ENCODE results near the gene CLIP4.
A peak's percentile ranks its signal among the peaks of the same experiment; 100 is the strongest.

CLIP4 gene

DNA sequence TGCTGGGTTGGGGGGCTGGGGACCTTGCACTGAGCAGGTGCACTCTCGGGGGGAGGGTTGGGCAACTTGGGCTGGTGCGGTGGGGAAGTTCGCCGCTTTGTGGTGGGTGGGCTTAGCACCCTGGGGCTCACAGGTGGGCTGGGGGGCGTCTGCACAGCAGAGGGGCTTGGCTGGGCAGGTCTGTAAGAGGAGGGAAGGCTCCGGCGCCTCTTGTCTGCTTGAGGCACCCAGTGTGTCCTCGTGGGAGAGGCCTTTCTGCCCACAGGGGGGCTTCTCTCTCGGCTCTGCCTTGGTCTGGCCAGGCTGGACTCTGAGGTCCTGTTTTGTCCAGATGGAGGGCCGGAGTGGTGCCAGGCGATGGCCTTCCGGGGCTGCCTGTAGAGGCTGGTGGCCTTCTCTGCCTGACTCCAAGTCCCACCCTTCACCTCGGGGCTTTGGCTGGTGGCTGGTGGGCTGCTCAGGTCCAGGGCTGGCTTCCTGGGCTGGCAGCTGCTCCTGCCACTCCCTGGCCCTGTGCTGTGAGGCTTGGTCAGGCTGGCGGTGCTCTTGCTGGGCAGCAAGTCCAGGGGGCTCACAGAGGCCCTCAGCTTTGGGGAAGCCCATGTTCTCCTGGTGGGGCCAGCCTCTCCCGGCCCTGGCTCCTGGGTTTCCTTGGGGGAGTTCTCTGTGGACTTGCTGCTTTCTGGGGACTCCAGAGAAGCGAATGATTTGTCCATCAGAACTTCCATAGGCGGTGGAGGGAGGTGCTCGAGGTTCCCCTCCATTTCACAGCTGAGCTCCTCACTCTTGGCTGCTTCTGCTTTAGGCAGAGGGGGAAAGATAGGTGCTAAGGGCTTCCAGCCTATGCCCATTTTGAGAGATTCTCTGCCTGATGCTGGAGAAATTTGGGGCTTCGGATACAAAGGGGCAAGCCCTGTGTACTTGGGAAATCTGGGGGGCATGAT is 43.9 kb upstream of the CLIP4 start:
- Mint-ChIP-seq H3K27ac (peak overlapping the region in 2 of 3 experiments; percentile 85 to 92), H3K36me3 (ENCODE audit: low read depth) (no peaks in the 10 kb centered on the region), H3K9me3 (no peaks in the 10 kb centered on the region), H3K4me3 (no peak overlapping the region), H3K27me3 (ENCODE audit: low read depth) (peaks cover 9% of the 10 kb centered on the region), H3K4me1 (peaks cover 54% of the 10 kb centered on the region)
- TF ChIP-seq, protein P1, sequence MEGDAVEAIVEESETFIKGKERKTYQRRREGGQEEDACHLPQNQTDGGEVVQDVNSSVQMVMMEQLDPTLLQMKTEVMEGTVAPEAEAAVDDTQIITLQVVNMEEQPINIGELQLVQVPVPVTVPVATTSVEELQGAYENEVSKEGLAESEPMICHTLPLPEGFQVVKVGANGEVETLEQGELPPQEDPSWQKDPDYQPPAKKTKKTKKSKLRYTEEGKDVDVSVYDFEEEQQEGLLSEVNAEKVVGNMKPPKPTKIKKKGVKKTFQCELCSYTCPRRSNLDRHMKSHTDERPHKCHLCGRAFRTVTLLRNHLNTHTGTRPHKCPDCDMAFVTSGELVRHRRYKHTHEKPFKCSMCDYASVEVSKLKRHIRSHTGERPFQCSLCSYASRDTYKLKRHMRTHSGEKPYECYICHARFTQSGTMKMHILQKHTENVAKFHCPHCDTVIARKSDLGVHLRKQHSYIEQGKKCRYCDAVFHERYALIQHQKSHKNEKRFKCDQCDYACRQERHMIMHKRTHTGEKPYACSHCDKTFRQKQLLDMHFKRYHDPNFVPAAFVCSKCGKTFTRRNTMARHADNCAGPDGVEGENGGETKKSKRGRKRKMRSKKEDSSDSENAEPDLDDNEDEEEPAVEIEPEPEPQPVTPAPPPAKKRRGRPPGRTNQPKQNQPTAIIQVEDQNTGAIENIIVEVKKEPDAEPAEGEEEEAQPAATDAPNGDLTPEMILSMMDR (IDR thresholded peaks at IDR 0.05; ENCODE audit: unreplicated experiment in 3 of 3) = no peak

DNA sequence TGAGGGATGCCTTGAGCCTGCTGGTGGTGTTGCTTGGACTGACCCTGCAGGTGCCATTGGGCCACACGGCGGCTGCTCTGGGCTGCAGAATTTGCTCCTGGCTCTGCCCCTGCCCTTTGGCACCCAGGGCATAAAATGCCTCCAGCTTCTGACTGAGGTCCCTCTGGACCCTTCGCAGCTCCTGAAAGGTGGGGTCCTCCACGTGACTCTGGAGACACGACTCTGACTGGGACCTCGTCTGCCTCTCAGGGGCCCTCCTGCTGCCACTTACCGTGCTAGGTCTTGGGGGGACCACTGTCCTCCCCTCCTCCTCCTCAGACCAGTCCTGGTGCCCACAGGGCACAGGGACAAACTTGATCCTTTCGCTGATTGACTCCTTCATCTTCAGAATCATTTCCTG is 43.0 kb upstream of the CLIP4 start:
- peaks cover 9% of the 10 kb centered on the region for H3K27me3 Mint-ChIP-seq (ENCODE audit: low read depth)
- H3K27ac Mint-ChIP-seq = no peak overlapping the region
- TF ChIP-seq, protein P1 (IDR thresholded peaks at IDR 0.05; ENCODE audit: unreplicated experiment in 3 of 3) = no peak
- no peaks in the 10 kb centered on the region for H3K36me3 Mint-ChIP-seq (ENCODE audit: low read depth)
- no peak overlapping the region for H3K4me3 Mint-ChIP-seq
- peaks cover 52% of the 10 kb centered on the region for H3K4me1 Mint-ChIP-seq
- H3K9me3 Mint-ChIP-seq = no peaks in the 10 kb centered on the region

DNA sequence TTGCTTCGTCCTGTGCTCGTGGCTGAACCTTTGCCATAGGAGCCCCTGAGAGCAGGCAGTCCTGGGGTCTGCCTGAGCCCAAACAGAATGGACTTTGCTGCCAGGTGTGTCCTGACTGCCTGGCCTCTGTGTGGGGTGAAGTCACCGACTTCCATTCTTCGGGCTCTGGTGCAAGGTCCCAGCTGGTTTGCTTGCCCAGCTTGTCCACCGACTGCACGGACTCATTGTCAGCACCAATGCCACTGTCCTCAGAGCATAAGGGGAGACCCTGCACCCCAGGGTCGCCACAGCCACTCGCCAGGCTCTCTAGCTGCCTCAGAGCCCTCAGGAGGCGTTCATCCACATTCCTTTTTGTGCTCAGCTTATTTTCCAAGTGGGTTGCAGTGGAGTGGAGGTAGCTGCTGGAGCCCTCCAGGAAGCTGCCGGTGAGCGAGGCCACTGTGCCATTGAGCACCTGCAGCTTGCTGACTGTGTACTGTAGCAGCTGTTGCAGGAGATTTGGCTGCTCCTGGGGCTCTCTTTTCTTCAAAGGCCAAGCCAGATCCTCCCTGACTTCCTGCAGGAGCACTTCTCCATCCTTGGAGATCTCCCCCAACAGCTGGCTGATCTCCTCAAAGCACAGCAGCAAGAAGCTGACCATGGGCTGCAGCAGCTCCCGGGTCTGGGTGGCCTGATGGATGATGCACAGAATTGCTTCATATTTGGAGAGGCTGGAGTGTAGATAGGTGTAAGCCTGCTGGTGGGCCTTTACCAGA is 42.1 kb upstream of the CLIP4 start:
- no peak overlapping the region for H3K27ac Mint-ChIP-seq
- no peaks in the 10 kb centered on the region for H3K9me3 Mint-ChIP-seq
- peaks cover 47% of the 10 kb centered on the region for H3K4me1 Mint-ChIP-seq
- H3K4me3 Mint-ChIP-seq = no peak overlapping the region
- TF ChIP-seq, protein P1 (IDR thresholded peaks at IDR 0.05; ENCODE audit: unreplicated experiment in 3 of 3) = no peak
- peaks cover 9% of the 10 kb centered on the region for H3K27me3 Mint-ChIP-seq (ENCODE audit: low read depth)
- H3K36me3 Mint-ChIP-seq (ENCODE audit: low read depth) = no peaks in the 10 kb centered on the region

DNA sequence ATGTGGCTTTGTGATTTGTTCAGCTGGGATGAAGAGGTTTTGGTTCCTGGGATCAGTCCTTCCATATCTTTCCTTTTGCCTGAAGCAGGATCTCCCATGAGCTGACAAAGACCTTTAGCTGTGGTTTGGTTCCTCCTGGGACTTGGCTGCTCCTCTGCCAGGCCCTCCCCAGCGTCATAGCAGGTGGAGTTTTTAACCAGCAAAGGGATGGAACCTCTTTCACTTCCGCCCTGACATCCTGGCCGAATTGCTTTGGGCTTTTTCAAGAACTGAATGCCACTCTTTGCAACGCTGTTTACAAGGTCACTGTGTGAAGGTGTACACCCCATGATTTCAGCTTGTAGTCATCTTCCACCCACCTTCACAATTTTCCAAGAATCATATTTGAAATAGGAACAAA is 41.3 kb upstream of the CLIP4 start:
- H3K9me3 Mint-ChIP-seq = peaks cover under 1% of the 10 kb centered on the region
- H3K27me3 Mint-ChIP-seq (ENCODE audit: low read depth) = peaks cover 9% of the 10 kb centered on the region
- no peak overlapping the region for H3K27ac Mint-ChIP-seq
- TF ChIP-seq, protein P1 (IDR thresholded peaks at IDR 0.05; ENCODE audit: unreplicated experiment in 3 of 3) = no peak
- no peak overlapping the region for H3K4me3 Mint-ChIP-seq
- H3K4me1 Mint-ChIP-seq = peaks cover 42% of the 10 kb centered on the region
- H3K36me3 Mint-ChIP-seq (ENCODE audit: low read depth) = no peaks in the 10 kb centered on the region

DNA sequence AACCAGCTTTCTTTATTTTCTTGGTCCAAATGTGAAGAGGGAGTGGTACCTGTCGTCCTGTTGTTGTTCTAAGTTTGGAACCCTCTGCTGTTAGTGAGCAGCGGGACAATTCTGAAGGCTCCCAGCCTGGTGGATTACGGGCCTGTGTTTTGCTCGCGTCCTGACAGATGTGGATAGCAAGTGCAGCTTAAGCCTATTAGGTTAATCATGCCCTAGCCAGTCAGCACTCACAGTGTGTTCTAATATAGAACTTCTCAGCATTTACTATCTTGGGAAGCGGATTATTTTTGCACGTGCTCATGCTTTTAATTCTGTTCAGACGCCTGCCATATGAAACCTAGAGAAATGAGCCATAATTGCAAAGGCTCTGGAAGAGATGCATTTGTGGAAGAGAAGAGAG is 40.8 kb upstream of the CLIP4 start, which contains the start of gene PCARE:
TSS of gene PCARE (minus strand) at position 113 of the 400 bp plus-strand sequence. CDS start 262 bp downstream, outside the sequence.
- TF ChIP-seq, protein P1 (IDR thresholded peaks at IDR 0.05; ENCODE audit: unreplicated experiment in 3 of 3) = no peak
- Mint-ChIP-seq H3K27me3 (ENCODE audit: low read depth) (peaks cover 9% of the 10 kb centered on the region), H3K9me3 (peaks cover 3% of the 10 kb centered on the region), H3K4me1 (peaks cover 42% of the 10 kb centered on the region), H3K27ac (peak within 1 kb of the TSS in 1 of 3 experiments; percentile 8), H3K4me3 (peak within 1 kb of the TSS in 1 of 3 experiments; percentile 9), H3K36me3 (ENCODE audit: low read depth) (no peaks in the 10 kb centered on the region)
